ENCODE data around the gene GAS1. TPM values are rescaled to one million over a fixed set of nuclear protein-coding genes. Genes with fewer than 3 reads are reported as not detected.

The GAS1 gene
- total RNA-seq, 1 donor from 2014 or later, result 16.8 TPM

- H3K27ac ChIP-seq, result no peak overlapping the region
- H3K36me3 ChIP-seq, result no peaks in the 10 kb centered on the region
- H3K9me3 ChIP-seq, result no peaks in the 10 kb centered on the region
- TF ChIP-seq CTCF (IDR thresholded peaks at IDR 0.05), result no peak
- H3K27me3 ChIP-seq, result peaks cover 20% of the 10 kb centered on the region
- no peaks in the 10 kb centered on the region for H3K4me1 ChIP-seq
- DNase-seq (no peak), ATAC-seq (no peak)
- intact Hi-C loops (cut with DNase I), result no loop called here
- H3K4me3 ChIP-seq, result no peak overlapping the region
Measured at GRCh38 chr9:86907346-86907745, 40.0 kb downstream of the GAS1 start.

GRCh38 chr9:86903734-86904085 lies 43.6 kb downstream of the GAS1 start:
- Histone ChIP-seq H3K27ac (no peak overlapping the region), H3K4me3 (no peak overlapping the region), H3K27me3 (peaks cover 39% of the 10 kb centered on the region), H3K9me3 (no peaks in the 10 kb centered on the region), H3K36me3 (no peaks in the 10 kb centered on the region), H3K4me1 (no peaks in the 10 kb centered on the region)
- TF ChIP-seq CTCF (IDR thresholded peaks at IDR 0.05), result no peak
- ATAC-seq (no peak), DNase-seq (no peak)
- intact Hi-C loops (cut with DNase I), result no loop called here

GRCh38 chr9:86902991-86903733 lies 44.1 kb downstream of the GAS1 start:
- ATAC-seq (no peak), DNase-seq (no peak)
- TF ChIP-seq CTCF (IDR thresholded peaks at IDR 0.05), result no peak
- Histone ChIP-seq H3K9me3 (no peaks in the 10 kb centered on the region), H3K4me1 (no peaks in the 10 kb centered on the region), H3K36me3 (no peaks in the 10 kb centered on the region), H3K27ac (no peak overlapping the region), H3K4me3 (peak overlapping the region; percentile 25), H3K27me3 (peaks cover 39% of the 10 kb centered on the region)
- intact Hi-C loops (cut with DNase I), result no loop called here

GRCh38 chr9:86902586-86902985 lies 44.7 kb downstream of the GAS1 start:
- intact Hi-C loops (cut with DNase I), result no loop called here
- H3K4me3 ChIP-seq, result peak overlapping the region; percentile 25
- DNase-seq, result no peak

GRCh38 chr9:86902176-86902575 lies 45.1 kb downstream of the GAS1 start:
- H3K4me1 ChIP-seq, result no peaks in the 10 kb centered on the region
- TF ChIP-seq CTCF (IDR thresholded peaks at IDR 0.05), result no peak
- ATAC-seq (no peak), DNase-seq (no peak)
- H3K27ac ChIP-seq, result no peak overlapping the region
- peaks cover 39% of the 10 kb centered on the region for H3K27me3 ChIP-seq
- no peaks in the 10 kb centered on the region for H3K9me3 ChIP-seq
- no peak overlapping the region for H3K4me3 ChIP-seq
- H3K36me3 ChIP-seq, result no peaks in the 10 kb centered on the region
- intact Hi-C loops (cut with DNase I), result no loop called here

More at GRCh38 chr9:86902586-86902985, 44.7 kb downstream of the GAS1 start:
- no peaks in the 10 kb centered on the region for H3K36me3 ChIP-seq
- peaks cover 39% of the 10 kb centered on the region for H3K27me3 ChIP-seq
- H3K4me1 ChIP-seq, result no peaks in the 10 kb centered on the region
- peak; percentile 16 for ATAC-seq
- H3K9me3 ChIP-seq, result no peaks in the 10 kb centered on the region
- TF ChIP-seq CTCF (IDR thresholded peaks at IDR 0.05), result no peak
- no peak overlapping the region for H3K27ac ChIP-seq

GRCh38 chr9:86901511-86901910 lies 45.8 kb downstream of the GAS1 start:
- ATAC-seq, result no peak
- no peak overlapping the region for H3K27ac ChIP-seq
- no peaks in the 10 kb centered on the region for H3K4me1 ChIP-seq
- peaks cover 35% of the 10 kb centered on the region for H3K27me3 ChIP-seq
- intact Hi-C loops (cut with DNase I), result no loop called here
- DNase-seq, result no peak
- TF ChIP-seq CTCF (IDR thresholded peaks at IDR 0.05), result no peak
- H3K36me3 ChIP-seq, result no peaks in the 10 kb centered on the region
- no peaks in the 10 kb centered on the region for H3K9me3 ChIP-seq
- no peak overlapping the region for H3K4me3 ChIP-seq

Measured in upper lobe of right lung (tissue), 1 donor.